GM21529 (cell line): Measurements from ENCODE around the gene WDR89.
A peak's percentile ranks its signal among the peaks of the same experiment; 100 is the strongest.
"Not testable (repeated sequence)": the region's sequence is repeated elsewhere in the genome, so short reads cannot be mapped to it uniquely, and the experiment has no call there.

Source experiments
- ATAC-seq: cut with Tn5 transposase; IDR thresholded peaks from one replicate; pipeline ENCODE4 v1.9.1; 2021; ENCODE audit not compliant: unreplicated experiment

Gene WDR89

DNA sequence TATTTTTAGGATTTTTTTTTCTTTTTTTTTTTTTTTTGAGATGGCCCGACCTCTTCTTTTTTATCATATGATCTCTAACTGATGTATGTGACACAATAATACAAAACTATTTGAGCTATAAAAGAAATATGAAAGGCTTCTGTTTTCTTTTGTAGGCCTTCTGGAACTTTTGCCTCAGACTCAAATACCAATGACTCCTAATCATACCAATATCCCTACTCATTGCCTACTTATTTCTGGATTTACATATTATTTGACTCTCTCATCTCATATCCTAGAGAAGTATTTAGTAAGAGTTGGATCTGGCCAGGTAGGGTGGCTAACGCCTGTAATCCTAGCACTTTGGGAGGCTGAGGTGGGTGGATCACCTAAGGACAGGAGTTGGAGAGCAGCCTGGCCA is 12.7 kb upstream of the WDR89 start:
- no peak for ATAC-seq

DNA sequence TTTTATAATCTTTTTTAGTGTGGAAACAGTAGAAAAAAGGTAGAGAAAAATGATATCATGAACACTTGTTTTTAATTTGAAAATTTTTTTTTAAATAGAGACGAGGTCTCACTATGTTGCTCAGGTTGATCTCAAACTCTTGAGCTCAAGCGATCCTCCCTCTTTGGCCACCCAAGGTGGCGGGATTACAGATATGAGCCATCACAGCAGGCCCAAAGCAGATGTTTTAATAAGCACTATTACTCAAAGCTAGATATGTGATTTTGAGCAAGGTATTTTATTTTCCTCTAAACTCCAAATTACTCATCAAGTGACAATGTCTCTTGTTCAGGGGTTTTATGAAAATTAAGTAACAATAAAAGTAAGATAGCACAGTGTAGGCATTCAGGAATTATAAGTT is 10.7 kb upstream of the WDR89 start:
- ATAC-seq = no peak

DNA sequence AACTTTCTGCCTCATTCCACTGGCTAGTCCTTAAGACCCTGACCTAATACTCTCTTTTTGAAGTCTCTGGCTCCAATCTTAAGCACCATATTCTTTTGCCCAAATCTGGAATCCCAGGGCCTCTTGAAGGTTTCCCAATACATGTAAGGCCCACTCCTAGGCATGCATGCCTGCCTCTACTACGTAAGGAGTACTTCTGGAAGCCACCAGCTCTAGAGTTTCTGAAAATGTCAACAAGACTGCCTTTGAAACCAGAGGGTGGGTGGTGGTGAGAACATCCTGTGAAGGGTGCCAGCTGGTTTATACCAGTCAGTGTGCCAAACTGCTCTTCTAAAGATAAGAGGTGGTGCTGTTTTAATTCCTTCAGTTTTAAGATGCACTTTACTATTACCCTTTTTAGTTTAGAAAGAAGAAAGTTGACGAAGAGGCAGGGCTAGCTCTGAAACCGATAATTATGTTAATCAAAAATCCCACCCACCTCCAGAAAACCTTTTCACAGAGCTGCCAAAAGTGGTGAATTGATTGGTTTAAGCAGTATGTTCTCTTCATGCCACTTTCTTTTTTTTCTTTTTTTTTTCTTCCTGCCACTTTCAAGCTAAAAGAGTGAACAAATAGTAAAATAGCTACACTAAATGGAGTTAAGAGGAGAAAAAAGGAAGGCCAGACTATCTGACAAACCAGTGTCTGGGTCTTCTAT is 8.7 kb upstream of the WDR89 start:
- ATAC-seq = peak; percentile 53

DNA sequence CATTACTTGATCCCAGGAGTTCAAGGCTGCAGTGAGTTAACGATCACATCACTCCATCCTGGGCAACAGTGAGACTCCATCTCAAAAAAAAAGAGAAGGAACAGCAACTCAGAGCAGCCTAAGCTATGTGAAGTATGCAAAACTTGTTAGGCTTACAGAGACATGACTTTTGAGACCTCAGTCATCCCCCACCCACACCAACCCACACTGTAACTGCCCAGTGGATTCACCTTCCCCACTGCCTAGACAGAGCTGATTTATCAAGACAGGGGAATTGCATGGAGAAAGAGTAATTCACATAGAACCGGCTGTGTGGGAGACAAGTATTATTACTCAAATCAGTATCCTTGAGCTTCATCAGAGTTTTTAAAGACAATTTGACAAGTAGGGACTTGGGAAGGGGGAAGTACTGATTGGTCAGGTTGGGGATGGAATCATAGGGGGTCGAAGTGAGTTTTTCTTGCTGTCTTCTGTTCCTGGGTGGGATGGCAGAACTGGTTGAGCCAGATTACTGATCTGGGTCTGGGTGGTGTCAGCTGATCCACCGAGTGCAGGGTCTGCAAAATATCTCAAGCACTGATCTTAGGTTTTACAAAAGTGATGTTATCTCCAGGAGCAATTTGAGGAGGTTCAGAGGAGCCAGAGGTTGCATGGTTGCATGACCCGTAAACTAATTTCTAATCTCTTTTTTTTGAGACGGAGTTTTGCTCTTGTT is 6.2 kb upstream of the WDR89 start:
- no peak for ATAC-seq

DNA sequence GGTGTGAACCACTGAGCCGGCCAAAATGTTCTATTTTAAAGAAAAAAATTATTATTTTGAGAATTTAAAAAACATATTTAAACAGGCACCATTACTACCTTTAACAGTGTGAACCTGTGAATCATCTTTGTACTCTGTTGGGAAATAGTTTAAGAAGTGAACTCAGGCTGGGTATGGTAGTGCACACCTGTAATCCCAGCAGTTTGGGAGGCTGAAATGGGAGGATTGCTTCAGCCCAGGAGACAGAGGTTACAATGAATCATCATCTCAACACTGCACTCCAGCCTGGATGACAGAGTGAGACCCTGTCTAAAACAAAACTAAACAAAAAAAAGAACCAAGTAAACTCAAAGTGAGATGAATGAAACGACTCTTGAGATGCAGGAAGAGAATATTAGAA is 3.1 kb upstream of the WDR89 start:
- ATAC-seq = no peak

DNA sequence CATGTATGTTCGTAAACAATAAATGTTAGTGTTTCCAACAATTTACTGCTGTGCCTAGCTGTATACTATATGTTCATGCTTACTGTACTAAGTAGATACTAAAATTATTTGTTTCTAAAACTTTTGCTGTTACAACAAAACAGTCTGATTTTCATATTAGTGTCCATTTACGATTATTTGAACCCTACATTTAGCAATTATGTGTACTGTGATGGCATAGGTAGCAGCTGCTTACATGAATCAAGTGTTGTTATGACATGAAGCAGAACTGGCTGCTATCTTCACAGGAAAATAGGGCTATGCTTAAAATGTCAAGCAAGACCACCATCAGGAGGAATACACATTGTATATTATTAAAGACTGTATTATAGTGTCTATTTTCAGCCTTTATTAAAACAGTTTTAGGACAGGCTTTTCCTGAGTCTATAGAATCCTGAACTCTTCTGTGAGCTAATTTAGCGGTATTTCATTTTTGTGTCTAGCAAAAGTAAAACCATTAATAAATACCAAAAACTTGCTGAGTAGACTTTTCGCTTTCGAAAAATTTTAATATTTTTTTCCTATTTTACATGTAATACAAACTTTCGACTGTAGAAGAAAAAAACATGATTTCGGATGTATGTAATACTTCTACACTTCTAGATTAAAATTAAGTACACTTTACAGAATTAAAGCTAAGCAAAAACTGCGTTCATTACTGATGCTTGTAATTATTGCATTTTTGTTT is 1.1 kb upstream of the WDR89 start:
- ATAC-seq = no peak

DNA sequence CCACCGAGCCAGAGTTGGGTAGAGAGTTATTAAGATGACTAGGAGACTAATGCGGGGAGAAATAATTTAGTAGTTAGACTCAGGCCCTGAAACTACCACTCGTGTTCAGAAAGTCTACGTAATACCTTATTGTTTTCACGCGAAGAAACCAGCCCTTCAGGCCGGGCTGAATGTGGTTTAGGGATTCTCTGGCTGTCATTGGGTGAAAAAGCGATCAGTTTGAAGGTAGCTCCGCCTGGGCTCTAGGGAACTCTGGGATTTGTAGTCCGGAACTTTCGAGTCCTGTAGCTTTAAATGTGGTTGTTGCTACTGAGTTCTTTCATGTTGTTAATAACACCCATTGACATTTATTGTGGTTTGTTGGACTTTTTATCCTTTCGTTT is 549 bp upstream of the WDR89 start:
- peak; percentile 69 for ATAC-seq

DNA sequence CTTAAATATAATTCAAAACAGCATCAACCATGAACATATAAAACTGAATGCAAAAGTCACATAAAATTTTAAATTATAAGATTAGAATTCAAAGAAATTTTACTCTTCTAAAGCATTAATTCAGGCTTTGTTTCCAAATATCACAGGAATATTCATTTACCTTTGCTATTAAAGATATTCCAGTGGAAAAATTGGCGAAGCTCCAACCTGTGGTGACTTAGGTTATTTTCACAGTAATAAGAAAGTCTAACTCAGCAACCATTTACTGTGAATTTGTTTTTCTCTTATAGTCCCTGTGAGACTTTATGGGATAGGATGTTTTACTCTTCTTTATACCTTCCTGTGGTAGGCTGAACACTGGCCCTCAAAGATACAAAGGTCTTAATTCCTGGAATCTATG is 3.2 kb downstream of the WDR89 start:
- no peak for ATAC-seq

DNA sequence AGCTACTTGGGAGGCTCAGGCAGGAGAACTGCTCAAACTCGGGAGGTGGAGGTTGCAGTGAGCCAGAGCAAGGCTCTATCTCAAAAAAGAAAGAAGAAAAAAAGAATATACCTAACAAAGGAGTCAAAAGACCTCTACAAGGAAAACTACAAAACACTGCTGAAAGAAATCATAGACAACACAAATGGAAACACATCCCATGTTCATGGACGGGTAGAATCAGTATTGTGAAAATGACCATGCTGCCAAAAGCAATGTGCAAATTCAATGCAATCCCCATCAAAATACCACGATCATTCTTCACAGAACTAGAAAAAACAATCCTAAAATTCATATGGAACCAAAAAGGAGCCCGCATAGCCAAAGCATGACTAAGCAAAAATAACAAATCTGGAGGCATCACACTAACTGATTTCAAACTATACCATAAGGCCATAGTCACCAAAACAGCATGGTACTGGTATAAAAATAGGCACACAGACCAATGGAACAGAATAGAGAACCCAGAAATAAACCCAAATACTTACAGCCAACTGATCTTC is 5.5 kb downstream of the WDR89 start:
- not testable (repeated sequence) for ATAC-seq

DNA sequence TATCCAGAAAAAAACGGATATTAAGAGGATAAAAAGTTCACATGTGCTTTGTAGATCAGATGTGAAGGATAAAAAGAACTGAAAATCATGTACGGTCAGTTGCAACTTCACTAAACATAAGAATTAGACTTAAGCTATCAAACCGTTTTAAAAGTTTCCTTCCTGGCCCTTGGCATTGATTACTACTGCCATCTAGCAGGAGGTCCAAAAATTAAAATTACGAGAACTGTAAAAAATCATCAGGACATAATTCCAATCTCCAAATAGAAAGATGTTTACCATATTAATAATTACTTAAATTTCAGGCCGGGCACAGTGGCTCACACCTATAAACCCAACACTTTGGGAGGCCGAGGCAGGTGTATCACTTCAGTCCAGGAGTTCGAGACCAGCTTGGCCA is 7.9 kb downstream of the WDR89 start:
- ATAC-seq = no peak

DNA sequence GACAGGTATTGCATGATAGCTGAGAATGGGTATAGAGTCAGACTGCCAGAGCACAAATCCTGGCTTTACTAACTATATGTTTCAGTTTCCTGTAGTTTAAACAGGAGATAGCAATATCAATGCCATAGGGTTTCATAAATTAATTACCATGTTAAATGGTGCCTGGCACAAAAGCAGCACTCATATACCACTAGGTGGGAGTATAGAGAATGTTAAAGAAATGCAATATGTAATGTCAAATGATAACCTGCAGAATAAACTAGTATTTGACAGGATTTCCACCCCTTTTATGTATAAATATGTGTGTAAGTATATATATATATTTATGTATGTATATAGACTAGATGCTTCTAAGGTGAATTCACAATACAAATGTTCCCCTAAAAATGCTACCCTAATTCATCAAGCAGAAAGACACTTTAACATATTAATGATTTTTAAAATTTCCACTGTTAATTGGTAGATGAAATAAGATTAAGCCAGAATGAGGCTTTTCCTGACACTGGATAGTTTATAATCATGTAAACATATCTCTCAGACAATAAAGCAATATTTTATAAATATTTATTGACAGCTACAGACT is 8.6 kb downstream of the WDR89 start:
- ATAC-seq = no peak

DNA sequence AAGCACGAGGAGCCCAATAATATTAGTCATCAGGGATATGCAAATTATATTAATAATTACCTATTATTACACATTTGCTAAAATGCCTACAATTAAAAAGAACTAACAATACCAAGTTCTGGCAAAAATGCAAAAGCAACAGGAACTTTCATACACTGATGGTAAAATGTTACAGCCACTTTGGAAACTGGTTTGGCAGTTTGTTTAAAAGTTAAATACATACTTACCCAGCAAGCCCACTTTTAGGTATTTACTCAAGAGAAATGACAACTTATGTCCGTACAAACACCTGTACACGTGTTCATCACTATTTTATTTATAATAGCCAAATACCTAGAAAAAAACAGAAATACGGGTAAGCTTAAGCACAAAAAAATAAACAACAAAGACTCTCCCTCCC is 17.0 kb downstream of the WDR89 start:
- no peak for ATAC-seq

DNA sequence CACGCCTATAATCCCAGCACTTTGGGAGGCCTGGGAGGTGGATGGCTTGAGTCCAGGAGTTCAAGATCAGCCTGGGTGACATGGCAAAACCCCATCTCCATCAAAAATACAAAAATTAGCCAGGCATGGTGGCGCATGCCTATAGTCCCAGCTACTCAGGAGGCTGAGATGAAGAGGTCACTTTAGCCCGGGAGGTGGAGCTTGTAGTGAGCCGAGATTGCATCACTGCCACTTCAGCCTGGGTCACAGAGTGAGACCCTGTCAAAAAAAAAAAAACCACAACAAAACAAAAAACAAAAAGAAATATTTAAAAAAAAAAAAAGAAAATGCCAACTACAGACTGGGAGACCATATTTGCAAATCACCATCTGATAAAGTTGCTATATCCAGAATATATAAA is 17.5 kb downstream of the WDR89 start:
- ATAC-seq = no peak

DNA sequence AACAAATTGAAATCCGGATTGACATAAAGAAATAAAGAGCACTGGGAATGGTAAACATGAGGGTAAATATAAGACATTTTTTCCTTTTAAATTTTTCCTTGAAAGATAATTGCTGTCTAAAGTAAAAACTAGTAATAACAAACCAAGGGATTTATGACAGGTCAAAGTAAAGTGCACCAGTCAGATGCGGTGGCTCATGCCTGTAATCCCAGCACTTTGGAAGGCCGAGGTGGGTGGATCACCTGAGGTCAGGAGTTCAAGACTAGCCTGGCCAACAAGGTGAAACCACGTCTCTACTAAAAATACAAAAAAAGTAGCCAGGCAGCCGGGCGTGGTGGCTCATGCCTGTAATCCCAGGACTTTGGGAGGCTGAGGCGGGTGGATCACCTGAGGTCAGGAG is 19.7 kb downstream of the WDR89 start:
- not testable (repeated sequence) for ATAC-seq

DNA sequence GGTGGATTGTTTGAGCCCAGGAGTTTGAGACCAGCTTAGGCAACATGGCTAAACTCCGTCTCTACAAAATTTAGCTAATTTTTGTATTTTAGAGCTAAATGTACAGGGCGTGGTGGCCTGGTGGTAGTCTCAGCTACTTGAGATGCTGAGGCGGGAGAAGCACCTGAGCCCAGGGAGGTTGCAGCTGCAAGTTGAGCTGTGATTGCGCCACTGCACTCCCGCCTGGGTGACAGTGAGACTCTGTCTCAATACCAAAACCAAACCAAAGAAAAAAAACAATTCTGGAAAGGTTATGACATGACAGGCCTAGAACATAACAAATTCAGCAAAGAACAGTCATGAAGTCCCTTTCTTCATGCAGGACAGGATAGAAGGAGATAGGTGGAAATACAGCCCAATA is 25.7 kb downstream of the WDR89 start:
- no peak for ATAC-seq

DNA sequence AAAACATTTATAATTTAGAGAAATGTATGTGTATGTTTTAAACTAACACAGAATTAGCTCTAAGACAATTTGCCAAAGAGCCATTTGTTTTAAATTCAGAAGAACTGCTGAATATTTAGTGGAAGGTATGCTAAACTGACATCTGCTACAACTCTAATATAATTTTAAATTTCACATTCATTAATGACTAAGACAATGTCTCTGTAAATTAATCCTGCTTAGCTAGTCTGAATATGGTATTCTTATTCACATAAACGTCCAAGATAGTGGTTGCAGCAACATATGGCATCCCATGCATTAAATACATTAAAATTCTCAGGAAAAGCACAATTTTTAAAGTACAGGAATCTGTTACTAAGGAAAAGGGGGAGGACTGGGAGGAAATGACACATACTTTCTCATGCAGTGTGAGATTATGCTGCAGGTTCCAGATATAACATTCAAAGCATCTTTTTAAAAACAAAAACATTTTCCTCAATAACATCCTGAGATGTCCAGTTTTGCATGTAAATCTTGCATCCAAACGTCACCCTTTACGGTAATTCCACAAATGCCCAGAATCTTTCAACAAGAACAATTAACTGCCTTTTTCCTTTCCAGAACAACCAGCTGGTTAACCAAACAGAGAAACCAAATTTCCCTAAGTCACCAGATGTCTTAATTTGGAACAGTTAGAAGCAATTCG is 26.9 kb downstream of the WDR89 start:
- no peak for ATAC-seq

DNA sequence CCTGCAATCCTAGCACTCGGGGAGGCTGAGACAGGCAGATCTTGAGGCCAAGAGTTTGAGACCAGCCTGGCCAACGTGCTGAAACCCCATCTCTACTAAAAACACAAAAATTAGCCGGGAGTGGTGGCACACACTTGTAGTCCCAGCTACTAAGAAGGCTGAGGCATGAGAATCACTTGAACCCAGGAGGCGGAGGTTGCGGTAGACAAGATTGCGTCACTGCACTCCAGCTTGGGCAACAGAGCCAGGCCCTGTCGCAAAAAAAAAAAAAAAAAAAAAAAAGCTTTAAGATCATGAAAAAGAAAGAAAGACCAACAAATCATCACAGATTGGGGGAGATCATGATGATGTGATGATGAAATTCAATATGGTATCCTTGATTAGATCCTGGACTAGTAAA is 30.6 kb downstream of the WDR89 start:
- no peak for ATAC-seq

DNA sequence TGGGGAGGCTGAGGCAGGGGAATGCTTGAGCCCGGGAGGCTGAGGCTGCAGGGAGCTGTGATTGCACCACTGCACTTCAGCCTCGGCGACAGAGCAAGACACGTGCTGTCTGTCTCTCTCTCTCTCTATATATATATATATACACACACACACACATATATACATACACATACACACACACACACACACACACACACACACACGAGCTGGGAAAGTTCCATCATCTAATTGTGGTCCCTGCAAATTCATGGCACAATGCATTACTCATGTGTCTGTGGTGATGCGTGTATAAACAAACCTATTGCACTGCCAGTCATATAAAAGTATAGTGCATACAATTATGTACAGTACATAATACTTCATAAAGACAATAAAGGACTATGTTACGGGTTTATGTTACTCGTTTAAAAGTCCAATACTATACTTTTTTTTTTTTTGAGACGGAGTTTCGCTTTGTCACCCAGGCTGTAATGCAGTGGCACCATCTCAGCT is 36.6 kb downstream of the WDR89 start:
- no peak for ATAC-seq

DNA sequence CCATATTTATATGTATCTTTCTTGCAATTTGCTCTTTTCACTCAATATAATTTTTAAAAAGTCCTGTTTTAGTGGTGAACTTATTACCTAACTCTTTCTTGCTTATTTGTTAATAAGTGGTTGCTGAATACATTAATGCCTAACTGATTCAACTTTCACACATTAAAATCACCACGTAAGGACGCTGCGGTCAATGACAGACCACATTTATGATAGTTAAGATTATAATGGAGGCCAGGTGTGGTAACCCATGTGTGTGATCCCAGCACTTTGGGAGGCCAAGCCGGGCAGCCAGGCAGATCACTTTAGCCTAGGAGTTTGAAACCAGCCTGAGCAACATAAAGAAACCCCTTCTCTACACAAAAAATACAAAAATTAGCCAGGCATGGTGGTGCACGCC is 37.0 kb downstream of the WDR89 start:
- ATAC-seq = no peak

DNA sequence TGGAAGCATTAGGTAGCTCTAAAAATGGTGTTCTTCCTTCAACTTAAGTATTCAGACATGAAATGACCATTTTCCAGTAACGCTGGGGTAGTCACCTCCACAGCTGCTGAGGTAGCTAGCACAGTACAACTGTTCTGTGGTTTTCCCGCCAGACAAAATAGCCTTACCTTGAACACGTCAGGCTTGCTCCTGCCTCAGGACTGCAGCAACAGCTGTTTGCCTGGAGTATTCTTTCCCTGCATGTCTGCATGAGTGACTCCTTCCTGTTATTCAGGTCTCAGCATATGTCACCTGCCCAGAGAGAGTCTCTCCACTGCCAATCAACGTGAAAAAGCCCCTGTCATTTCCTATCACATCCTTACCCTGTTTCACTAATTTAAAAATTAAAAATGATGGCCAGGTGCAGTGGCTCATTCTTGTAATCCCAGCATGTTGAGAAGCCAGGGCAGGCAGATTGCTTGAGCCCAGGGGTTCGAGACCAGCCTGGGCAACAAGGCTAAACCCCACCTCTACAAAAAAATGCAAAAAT is 37.9 kb downstream of the WDR89 start:
- no peak for ATAC-seq

DNA sequence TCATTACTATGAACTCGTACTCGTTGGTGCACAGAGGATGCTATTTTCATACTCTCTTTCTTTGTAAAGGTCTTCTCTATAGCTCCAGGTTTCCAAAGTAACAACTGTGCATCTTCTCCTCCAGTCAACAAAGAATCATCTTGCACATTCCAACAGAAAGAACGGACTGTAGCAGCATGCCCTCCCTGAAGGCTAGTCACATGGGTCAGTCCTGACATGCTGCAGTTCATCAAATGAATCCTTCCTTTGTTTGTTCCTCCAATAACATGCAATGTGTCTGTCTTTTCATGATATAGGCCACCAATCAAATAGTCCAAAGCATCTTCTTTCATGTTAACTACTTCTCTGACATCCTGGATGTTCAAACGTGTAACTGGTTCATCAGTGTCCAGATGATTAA is 42.9 kb downstream of the WDR89 start:
- no peak for ATAC-seq
